Activated naive CD4-positive, alpha-beta T cell treated with anti-CD3 and anti-CD28 coated beads, Interleukin-2, amount 50 U/mL, for 24 hours (primary cell): ENCODE results near the gene STX1A.
"Not testable (repeated sequence)": the region's sequence is repeated elsewhere in the genome, so short reads cannot be mapped to it uniquely, and the experiment has no call there.

Source experiments
- H3K27ac Mint-ChIP-seq: one replicate; pipeline ENCODE4 v1.8.0; 2021; ENCODE audit warnings: mild to moderate bottlenecking, mixed read lengths
- H3K27me3 Mint-ChIP-seq: one replicate; pipeline ENCODE4 v1.8.0; 2021; ENCODE audit warnings: mixed read lengths
- H3K36me3 Mint-ChIP-seq: one replicate; pipeline ENCODE4 v1.8.0; 2021; ENCODE audit warnings: mixed read lengths
- H3K4me1 Mint-ChIP-seq: one replicate; pipeline ENCODE4 v1.8.0; 2021; ENCODE audit warnings: mixed read lengths
- H3K4me3 Mint-ChIP-seq: one replicate; pipeline ENCODE4 v1.8.0; 2021; ENCODE audit warnings: mild to moderate bottlenecking, mixed read lengths
- H3K9me3 Mint-ChIP-seq: one replicate; pipeline ENCODE4 v1.8.0; 2021; ENCODE audit warnings: mixed read lengths

STX1A gene

GRCh38 chr7:73668103-73668885, 51.2 kb downstream of the STX1A start:
- peak overlapping the region; percentile 69 for H3K4me3 Mint-ChIP-seq
- H3K27me3 Mint-ChIP-seq, result peaks cover 11% of the 10 kb centered on the region
- peak overlapping the region; percentile 4 for H3K27ac Mint-ChIP-seq
- peaks cover 6% of the 10 kb centered on the region for H3K4me1 Mint-ChIP-seq
- H3K36me3 Mint-ChIP-seq, result no peaks in the 10 kb centered on the region
- H3K9me3 Mint-ChIP-seq, result no peaks in the 10 kb centered on the region

GRCh38 chr7:73667344-73668102, 51.9 kb downstream of the STX1A start, which contains the start of gene VPS37D:
Gene VPS37D (plus strand): TSS chr7:73667831. CDS start chr7:73667959, 128 bp downstream.
- no peaks in the 10 kb centered on the region for H3K36me3 Mint-ChIP-seq
- H3K4me3 Mint-ChIP-seq, result peak within 1 kb of the TSS; percentile 69
- H3K9me3 Mint-ChIP-seq, result no peaks in the 10 kb centered on the region
- H3K27ac Mint-ChIP-seq, result peak within 1 kb of the TSS; percentile 4
- H3K27me3 Mint-ChIP-seq, result peaks cover 16% of the 10 kb centered on the region
- peaks cover 6% of the 10 kb centered on the region for H3K4me1 Mint-ChIP-seq

GRCh38 chr7:73663033-73663432, 56.4 kb downstream of the STX1A start:
- no peak overlapping the region for H3K27ac Mint-ChIP-seq
- no peaks in the 10 kb centered on the region for H3K9me3 Mint-ChIP-seq
- no peaks in the 10 kb centered on the region for H3K4me1 Mint-ChIP-seq
- H3K36me3 Mint-ChIP-seq, result no peaks in the 10 kb centered on the region
- H3K27me3 Mint-ChIP-seq, result peaks cover 16% of the 10 kb centered on the region
- H3K4me3 Mint-ChIP-seq, result no peak overlapping the region

- H3K27me3 Mint-ChIP-seq, result peaks cover 14% of the 10 kb centered on the region
- H3K9me3 Mint-ChIP-seq, H3K4me3 Mint-ChIP-seq, H3K36me3 Mint-ChIP-seq, H3K27ac Mint-ChIP-seq, H3K4me1 Mint-ChIP-seq: not testable (repeated sequence)
Observed at GRCh38 chr7:73660594-73660993, 58.9 kb downstream of the STX1A start.

- Mint-ChIP-seq H3K36me3 (no peaks in the 10 kb centered on the region), H3K27me3 (peaks cover 16% of the 10 kb centered on the region), H3K4me3 (no peak overlapping the region), H3K4me1 (no peaks in the 10 kb centered on the region), H3K27ac (no peak overlapping the region), H3K9me3 (no peaks in the 10 kb centered on the region)
Observed at GRCh38 chr7:73659983-73660382, 59.5 kb downstream of the STX1A start.

GRCh38 chr7:73655309-73655708, 64.2 kb downstream of the STX1A start:
- not testable (repeated sequence) for H3K27ac Mint-ChIP-seq, H3K4me3 Mint-ChIP-seq, H3K4me1 Mint-ChIP-seq, H3K36me3 Mint-ChIP-seq, H3K9me3 Mint-ChIP-seq
- peaks cover 18% of the 10 kb centered on the region for H3K27me3 Mint-ChIP-seq

- no peaks in the 10 kb centered on the region for H3K9me3 Mint-ChIP-seq
- no peak overlapping the region for H3K27ac Mint-ChIP-seq
- H3K27me3 Mint-ChIP-seq, result peaks cover 35% of the 10 kb centered on the region
- H3K4me3 Mint-ChIP-seq, result no peak overlapping the region
- H3K4me1 Mint-ChIP-seq, result peaks cover 12% of the 10 kb centered on the region
- H3K36me3 Mint-ChIP-seq, result peaks cover 2% of the 10 kb centered on the region
Observed at GRCh38 chr7:73652541-73652949, 66.9 kb downstream of the STX1A start.

GRCh38 chr7:73650524-73650923, 68.9 kb downstream of the STX1A start:
- Mint-ChIP-seq H3K4me3 (no peak overlapping the region), H3K9me3 (no peaks in the 10 kb centered on the region), H3K27me3 (peaks cover 41% of the 10 kb centered on the region), H3K27ac (peak overlapping the region; percentile 24), H3K4me1 (peaks cover 12% of the 10 kb centered on the region), H3K36me3 (peaks cover 2% of the 10 kb centered on the region)

GRCh38 chr7:73649576-73649975, 69.9 kb downstream of the STX1A start:
- Mint-ChIP-seq H3K4me1 (peaks cover 12% of the 10 kb centered on the region), H3K27ac (no peak overlapping the region), H3K27me3 (peaks cover 37% of the 10 kb centered on the region), H3K36me3 (peaks cover 2% of the 10 kb centered on the region), H3K9me3 (no peaks in the 10 kb centered on the region), H3K4me3 (no peak overlapping the region)
